AG08396 (cell line): ENCODE measurements around the gene ZDHHC11B.
A peak's percentile ranks its signal among the peaks of the same experiment; 100 is the strongest.
"Not testable (repeated sequence)": the region's sequence is repeated elsewhere in the genome, so short reads cannot be mapped to it uniquely, and the experiment has no call there.

ENCODE experiments used
- DNase-seq: peaks from one replicate; pipeline ENCODE4 v3.0.0; 2012; ENCODE audit warnings: low spot score, mixed read lengths

Gene ZDHHC11B

GRCh38 chr5:785181-785705 lies 714 bp upstream of the ZDHHC11B start:
- DNase-seq, result not testable (repeated sequence)

GRCh38 chr5:783881-784427 lies 575 bp downstream of the ZDHHC11B start:
- DNase-seq, result not testable (repeated sequence)

GRCh38 chr5:783049-783802 lies 1.3 kb downstream of the ZDHHC11B start:
- not testable (repeated sequence) for DNase-seq

- DNase-seq, result not testable (repeated sequence)
Observed at GRCh38 chr5:782356-782755, 2.2 kb downstream of the ZDHHC11B start.

GRCh38 chr5:780571-780970 lies 4.0 kb downstream of the ZDHHC11B start:
- not testable (repeated sequence) for DNase-seq

- not testable (repeated sequence) for DNase-seq
Observed at GRCh38 chr5:778967-779366, 5.6 kb downstream of the ZDHHC11B start.

- DNase-seq, result not testable (repeated sequence)
Observed at GRCh38 chr5:778421-778820, 6.1 kb downstream of the ZDHHC11B start.

- DNase-seq, result peak; percentile 3
Observed at GRCh38 chr5:777756-778161, 6.8 kb downstream of the ZDHHC11B start.

- peak; percentile 29 for DNase-seq
Observed at GRCh38 chr5:776862-777711, 7.4 kb downstream of the ZDHHC11B start.

GRCh38 chr5:775961-776861 lies 8.3 kb downstream of the ZDHHC11B start:
- DNase-seq, result peak; percentile 17

GRCh38 chr5:775595-775960 lies 9.0 kb downstream of the ZDHHC11B start:
- not testable (repeated sequence) for DNase-seq

GRCh38 chr5:774854-775505 lies 9.5 kb downstream of the ZDHHC11B start:
- DNase-seq, result peak; percentile 10

GRCh38 chr5:774304-774703 lies 10.2 kb downstream of the ZDHHC11B start:
- DNase-seq, result peak; percentile 7

GRCh38 chr5:773517-774264 lies 10.8 kb downstream of the ZDHHC11B start:
- peak; percentile 13 for DNase-seq

GRCh38 chr5:772931-773330 lies 11.6 kb downstream of the ZDHHC11B start:
- DNase-seq, result peak; percentile 9

- not testable (repeated sequence) for DNase-seq
Observed at GRCh38 chr5:772547-772890, 12.0 kb downstream of the ZDHHC11B start.

- DNase-seq, result not testable (repeated sequence)
Observed at GRCh38 chr5:771841-772546, 12.5 kb downstream of the ZDHHC11B start.

- peak; percentile 11 for DNase-seq
Observed at GRCh38 chr5:771087-771781, 13.3 kb downstream of the ZDHHC11B start.

GRCh38 chr5:770585-770984 lies 13.9 kb downstream of the ZDHHC11B start:
- peak; percentile 12 for DNase-seq
